Sigmoid colon (tissue), 3 donors: ENCODE results near the gene DAAM2.

ENCODE experiments used
- CTCF ChIP-seq, 4 experiments: fragments of 450-650 bp in 3 of 4; fragments of 200-600 bp in 1 of 4; IDR thresholded peaks; one replicate each; pipeline ENCODE4 v1.5.1; 2016 to 2019; ENCODE audit warnings: antibody characterized with exemption in 4 of 4, mild to moderate bottlenecking in 3 of 4, moderate library complexity in 2 of 4
- POLR2A ChIP-seq, 2 donors: fragments of 450-650 bp; IDR thresholded peaks; one replicate each; pipeline ENCODE4 v1.6.1; 2016; ENCODE audit warnings: antibody characterized with exemption in 2 of 2, mild to moderate bottlenecking in 2 of 2, moderate library complexity in 2 of 2

DNA sequence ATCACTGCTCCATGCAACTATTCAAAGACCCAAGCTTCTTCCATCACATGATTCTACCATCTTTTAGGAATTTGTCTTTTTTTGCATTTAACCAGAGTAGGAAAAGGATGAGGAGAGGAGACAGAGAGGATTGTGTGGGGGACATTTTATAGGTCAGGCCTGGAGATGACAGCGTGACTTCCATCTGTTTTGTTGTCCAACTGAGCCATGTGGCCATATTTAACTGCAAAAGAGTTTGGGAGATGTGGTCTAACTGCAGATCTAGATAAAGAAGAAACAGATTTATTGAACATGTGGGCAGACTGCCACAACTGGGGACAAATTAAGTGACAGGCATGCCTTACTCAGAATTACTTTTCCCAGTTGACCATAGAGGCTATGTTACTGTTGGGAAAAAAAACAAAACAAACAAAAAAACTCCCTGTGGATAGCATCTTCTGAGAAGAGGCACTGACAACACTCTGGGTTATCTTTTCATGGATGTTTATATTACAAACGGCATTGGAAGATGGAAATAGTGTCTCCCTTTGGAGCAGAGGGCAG is 161.0 kb downstream of the DAAM2 start:
- TF ChIP-seq CTCF (IDR thresholded peaks at IDR 0.05) (no peak), POLR2A (IDR thresholded peaks at IDR 0.05) (no peak)
